ENCODE results near the gene RORB.

GRCh38 chr9:74721696-74722660, 224.8 kb downstream of the RORB start:
- TF ChIP-seq CTCF (IDR thresholded peaks at IDR 0.05; ENCODE audit: low read depth, low read length, missing input control) (no peak), TAF1 (conservative IDR thresholded peaks at IDR 0.05) (no peak), RAD21 (IDR thresholded peaks at IDR 0.05) (no peak), NR2F2 (IDR thresholded peaks at IDR 0.05) (no peak), REST (IDR thresholded peaks at IDR 0.05) (no peak), SP1 (IDR thresholded peaks at IDR 0.05) (no peak), FOXA1 (IDR thresholded peaks at IDR 0.05) (no peak), RXRA (IDR thresholded peaks at IDR 0.05) (no peak)

Data from liver (tissue), 3 donors.